Activated CD8-positive, alpha-beta T cell treated with anti-CD3 and anti-CD28 coated beads for 36 hours (primary cell): Measurements from ENCODE around the gene ERCC6L. TPM values are rescaled to one million over a fixed set of nuclear protein-coding genes. Genes with fewer than 3 reads are reported as not detected.

ENCODE experiments used
- ATAC-seq: fragments of 200-7000 bp; cut with Tn5 transposase; one replicate; pipeline ENCODE4 v1.10.0; 2021; ENCODE audit warnings: mild to moderate bottlenecking, moderate library complexity
- CTCF ChIA-PET: fragments of 350-600 bp; sonication (Branson Sonifier 250); formaldehyde crosslinking; loops from one replicate; lab custom pipeline; 2021; ENCODE audit warnings: antibody characterized with exemption; lab: Charles Lee
- POLR2A ChIA-PET: fragments of 350-600 bp; sonication (Branson Sonifier 250); formaldehyde crosslinking; loops from one replicate; lab custom pipeline; 2021; ENCODE audit warnings: antibody characterized with exemption; lab: Charles Lee
- DNase-seq: peaks from one replicate; pipeline ENCODE4 v3.0.0-alpha.2; 2020
- H3K27ac Mint-ChIP-seq: one replicate; pipeline ENCODE4 v1.8.0; 2021; ENCODE audit warnings: mild to moderate bottlenecking, mixed read lengths
- H3K27me3 Mint-ChIP-seq: one replicate; pipeline ENCODE4 v1.8.0; 2021; ENCODE audit warnings: mixed read lengths
- H3K36me3 Mint-ChIP-seq: one replicate; pipeline ENCODE4 v1.8.0; 2021; ENCODE audit warnings: low read depth, mixed read lengths
- H3K4me1 Mint-ChIP-seq: one replicate; pipeline ENCODE4 v1.8.0; 2021; ENCODE audit warnings: low read depth, mixed read lengths
- H3K4me3 Mint-ChIP-seq: one replicate; pipeline ENCODE4 v1.8.0; 2021; ENCODE audit warnings: mild to moderate bottlenecking, moderate library complexity, mixed read lengths
- H3K9me3 Mint-ChIP-seq: one replicate; pipeline ENCODE4 v1.8.0; 2021; ENCODE audit warnings: mixed read lengths
- intact Hi-C: fragments of 100-400 bp; cut with micrococcal nuclease; formaldehyde crosslinking; loops from one replicate; pipeline ENCODE4 v1.10.0; 2022
- total RNA-seq, 2 experiments: library from RNA; stranded (reverse); gene quantifications; one replicate each; pipeline ENCODE4 v1.2.3, GENCODE V29; 2021
- TF ChIP-seq, protein P1 (sequence below): fragments of 200-600 bp; IDR thresholded peaks from one replicate; pipeline ENCODE4 v1.8.0; 2022; ENCODE audit warnings: antibody characterized with exemption, mild to moderate bottlenecking

ERCC6L gene
- total RNA-seq, 2 experiments from 2014 or later, result 10.3 to 11.3 TPM

DNA sequence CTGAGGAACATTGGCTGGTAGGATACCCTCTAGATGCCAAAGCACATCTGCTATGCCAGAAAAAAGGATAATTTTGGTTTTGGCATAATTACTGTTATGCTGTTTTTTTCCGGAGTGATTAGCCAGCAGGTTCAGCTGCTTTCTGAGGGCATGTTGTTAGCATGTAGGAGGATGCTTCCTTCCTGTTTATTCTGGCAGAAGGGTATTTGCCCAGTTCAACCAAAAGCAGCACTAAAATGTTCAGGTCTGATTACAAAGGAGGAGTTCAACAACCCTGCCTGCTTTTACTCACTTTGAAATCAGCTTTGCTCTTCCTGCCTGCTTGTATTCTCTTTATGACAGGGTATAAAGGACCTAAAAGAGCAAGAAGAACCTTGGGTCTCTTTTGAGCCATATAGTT lies 21.9 kb downstream of the ERCC6L start:
- H3K27me3 Mint-ChIP-seq, result no peaks in the 10 kb centered on the region
- H3K27ac Mint-ChIP-seq, result no peak overlapping the region
- no peaks in the 10 kb centered on the region for H3K4me1 Mint-ChIP-seq
- no peak for DNase-seq
- ChIA-PET CTCF (no interaction called here), POLR2A (no interaction called here)
- TF ChIP-seq, protein P1, sequence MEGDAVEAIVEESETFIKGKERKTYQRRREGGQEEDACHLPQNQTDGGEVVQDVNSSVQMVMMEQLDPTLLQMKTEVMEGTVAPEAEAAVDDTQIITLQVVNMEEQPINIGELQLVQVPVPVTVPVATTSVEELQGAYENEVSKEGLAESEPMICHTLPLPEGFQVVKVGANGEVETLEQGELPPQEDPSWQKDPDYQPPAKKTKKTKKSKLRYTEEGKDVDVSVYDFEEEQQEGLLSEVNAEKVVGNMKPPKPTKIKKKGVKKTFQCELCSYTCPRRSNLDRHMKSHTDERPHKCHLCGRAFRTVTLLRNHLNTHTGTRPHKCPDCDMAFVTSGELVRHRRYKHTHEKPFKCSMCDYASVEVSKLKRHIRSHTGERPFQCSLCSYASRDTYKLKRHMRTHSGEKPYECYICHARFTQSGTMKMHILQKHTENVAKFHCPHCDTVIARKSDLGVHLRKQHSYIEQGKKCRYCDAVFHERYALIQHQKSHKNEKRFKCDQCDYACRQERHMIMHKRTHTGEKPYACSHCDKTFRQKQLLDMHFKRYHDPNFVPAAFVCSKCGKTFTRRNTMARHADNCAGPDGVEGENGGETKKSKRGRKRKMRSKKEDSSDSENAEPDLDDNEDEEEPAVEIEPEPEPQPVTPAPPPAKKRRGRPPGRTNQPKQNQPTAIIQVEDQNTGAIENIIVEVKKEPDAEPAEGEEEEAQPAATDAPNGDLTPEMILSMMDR, result no peak
- intact Hi-C loops, result no loop called here
- H3K9me3 Mint-ChIP-seq, result no peaks in the 10 kb centered on the region
- H3K4me3 Mint-ChIP-seq, result no peak overlapping the region
- ATAC-seq, result no peak
- no peaks in the 10 kb centered on the region for H3K36me3 Mint-ChIP-seq

DNA sequence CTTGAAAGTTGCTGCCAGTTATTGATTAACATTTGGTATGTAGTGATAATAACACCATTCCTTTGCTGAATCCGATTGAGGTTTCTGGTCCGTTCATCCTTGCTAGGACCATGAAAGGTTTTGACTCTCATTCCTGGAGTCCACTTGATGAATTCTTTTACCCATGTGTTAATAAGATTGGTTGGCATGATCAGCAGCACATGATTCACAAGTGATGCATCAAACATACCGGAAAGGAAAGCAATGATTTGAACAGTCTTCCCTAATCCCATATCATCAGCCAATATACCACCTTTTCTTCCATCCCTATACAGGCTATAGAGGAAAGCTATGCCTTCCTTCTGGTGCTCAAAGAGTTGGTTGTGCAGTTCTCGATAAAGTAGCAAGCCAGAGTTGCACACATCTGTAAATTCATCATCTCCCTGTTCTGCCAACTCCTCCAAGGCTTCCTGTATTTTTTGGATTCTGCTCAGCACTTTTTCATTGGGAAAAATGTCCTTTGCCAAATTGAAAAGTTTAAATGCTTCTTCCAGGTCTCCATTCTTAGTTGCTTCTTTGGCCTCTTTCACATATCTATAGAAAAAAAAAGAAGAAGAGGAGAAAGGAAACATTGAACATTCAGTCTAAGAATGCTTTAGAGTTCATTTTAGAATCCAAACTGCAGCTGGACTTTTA lies 30.6 kb downstream of the ERCC6L start:
- ChIA-PET CTCF (no interaction called here), POLR2A (no interaction called here)

DNA sequence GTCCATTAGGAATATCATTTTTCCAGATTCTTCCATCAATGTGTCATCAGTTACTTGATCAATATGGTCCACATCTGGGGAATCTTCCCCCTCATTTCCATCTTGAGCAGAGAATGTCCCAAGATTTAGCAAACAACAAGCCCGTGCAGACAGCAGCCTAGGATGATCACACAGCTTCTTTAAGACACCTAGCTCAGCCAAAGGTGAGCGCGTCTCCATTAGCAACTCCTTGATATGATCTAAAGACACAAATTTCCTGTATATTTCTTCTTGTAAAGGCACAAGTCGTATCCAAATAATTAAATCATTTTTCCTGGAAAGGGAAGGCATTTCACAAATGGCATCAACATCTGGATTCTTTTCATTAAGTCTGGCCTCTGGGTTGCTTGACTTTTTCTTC lies 31.5 kb downstream of the ERCC6L start:
- Mint-ChIP-seq H3K27ac (no peak overlapping the region), H3K4me1 (no peaks in the 10 kb centered on the region), H3K36me3 (peaks cover 22% of the 10 kb centered on the region), H3K9me3 (no peaks in the 10 kb centered on the region), H3K4me3 (no peak overlapping the region), H3K27me3 (no peaks in the 10 kb centered on the region)
- ChIA-PET POLR2A (no interaction called here), CTCF (no interaction called here)
- TF ChIP-seq, protein P1, result no peak
- intact Hi-C loops, result no loop called here
- no peak for ATAC-seq
- no peak for DNase-seq

More for the DNA sequence above, 30.6 kb downstream of the ERCC6L start:
- ATAC-seq (no peak), DNase-seq (no peak)
- intact Hi-C loops, result no loop called here
- H3K4me1 Mint-ChIP-seq, result no peaks in the 10 kb centered on the region
- no peaks in the 10 kb centered on the region for H3K27me3 Mint-ChIP-seq
- H3K4me3 Mint-ChIP-seq, result no peak overlapping the region
- TF ChIP-seq, protein P1, result no peak
- no peaks in the 10 kb centered on the region for H3K9me3 Mint-ChIP-seq
- peaks cover 22% of the 10 kb centered on the region for H3K36me3 Mint-ChIP-seq
- no peak overlapping the region for H3K27ac Mint-ChIP-seq

DNA sequence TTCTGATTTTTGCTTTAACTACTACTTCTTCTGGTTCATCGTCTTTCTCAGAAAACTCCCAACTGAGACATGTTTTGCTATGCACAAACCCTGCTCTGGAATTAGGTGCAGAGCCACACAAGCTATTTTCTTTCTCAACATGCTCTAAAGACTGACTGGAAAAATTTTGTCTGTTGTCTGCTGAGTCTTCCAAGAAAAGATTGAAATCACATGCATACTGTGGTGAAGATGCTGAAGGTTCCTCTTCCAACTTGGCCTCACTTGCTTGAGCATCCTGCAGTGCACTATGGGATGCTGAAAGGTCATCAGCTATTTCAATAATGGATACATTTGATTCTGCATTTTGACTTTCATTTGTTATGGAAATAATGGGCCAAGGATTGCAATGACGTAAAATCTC lies 33.1 kb downstream of the ERCC6L start:
- CTCF ChIA-PET, result interaction anchor here (1.2 kb wide), 1 partner anchor 207 kb away, joined by 3 read pairs; no protein-coding TSS in a partner anchor
- Mint-ChIP-seq H3K9me3 (no peaks in the 10 kb centered on the region), H3K4me1 (no peaks in the 10 kb centered on the region), H3K27me3 (no peaks in the 10 kb centered on the region), H3K4me3 (no peak overlapping the region), H3K36me3 (peaks cover 22% of the 10 kb centered on the region), H3K27ac (no peak overlapping the region)
- TF ChIP-seq, protein P1, result no peak
- POLR2A ChIA-PET, result interaction anchor here (1.2 kb wide), 1 partner anchor 16 kb away, joined by 3 read pairs; no protein-coding TSS in a partner anchor
- ATAC-seq, result no peak
- DNase-seq, result no peak
- intact Hi-C loops, result no loop called here

DNA sequence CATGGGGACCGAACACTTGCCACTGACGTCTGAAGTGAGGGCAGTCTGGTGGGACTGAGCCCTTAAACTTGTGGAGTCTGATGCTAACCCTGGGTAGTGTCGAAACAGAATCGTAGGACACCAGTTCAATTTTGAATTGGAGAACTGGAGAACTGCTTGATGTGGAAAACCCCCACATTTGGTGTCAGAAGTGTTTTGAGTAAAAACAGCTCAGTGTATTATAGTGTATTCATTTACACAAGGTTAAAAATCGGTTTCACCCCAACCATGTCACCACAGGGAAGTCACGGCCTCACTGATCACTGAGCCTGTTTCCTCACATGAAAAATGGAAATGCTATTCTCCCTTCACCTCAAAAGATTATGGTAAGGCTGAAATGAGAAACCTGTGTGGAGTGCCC lies 35.4 kb downstream of the ERCC6L start:
- intact Hi-C loops, result no loop called here
- Mint-ChIP-seq H3K4me3 (no peak overlapping the region), H3K36me3 (peaks cover 22% of the 10 kb centered on the region), H3K27me3 (no peaks in the 10 kb centered on the region), H3K9me3 (no peaks in the 10 kb centered on the region), H3K4me1 (no peaks in the 10 kb centered on the region), H3K27ac (no peak overlapping the region)
- DNase-seq, result no peak
- ChIA-PET POLR2A (no interaction called here), CTCF (interaction anchor here (1.4 kb wide), 1 partner anchor 210 kb away, joined by 4 read pairs; no protein-coding TSS in a partner anchor)
- no peak for ATAC-seq
- TF ChIP-seq, protein P1, result no peak
